GM21526 (cell line): ENCODE data around the gene TLK2.
"Not testable (repeated sequence)": the region's sequence is repeated elsewhere in the genome, so short reads cannot be mapped to it uniquely, and the experiment has no call there.

ENCODE experiments used
- ATAC-seq: cut with Tn5 transposase; IDR thresholded peaks from one replicate; pipeline ENCODE4 v1.9.1; 2021; ENCODE audit warnings: moderate library complexity; ENCODE audit not compliant: unreplicated experiment, low FRiP score

The TLK2 gene

GRCh38 chr17:62552851-62553659 is 74.4 kb downstream of the TLK2 start:
- ATAC-seq: peak; percentile 72

- ATAC-seq: not testable (repeated sequence)
Measured at GRCh38 chr17:62557532-62557931, 78.9 kb downstream of the TLK2 start.

- ATAC-seq: not testable (repeated sequence)
Measured at GRCh38 chr17:62558941-62559340, 80.3 kb downstream of the TLK2 start.

- ATAC-seq: not testable (repeated sequence)
Measured at GRCh38 chr17:62560971-62561370, 82.3 kb downstream of the TLK2 start.

- no peak for ATAC-seq
Measured at GRCh38 chr17:62562656-62563055, 84.0 kb downstream of the TLK2 start.

GRCh38 chr17:62565817-62566216 is 87.2 kb downstream of the TLK2 start:
- ATAC-seq: no peak

GRCh38 chr17:62566996-62567578 is 88.5 kb downstream of the TLK2 start:
- no peak for ATAC-seq

GRCh38 chr17:62572488-62572887 is 93.9 kb downstream of the TLK2 start:
- ATAC-seq: no peak

GRCh38 chr17:62572888-62573401 is 94.3 kb downstream of the TLK2 start:
- ATAC-seq: no peak

GRCh38 chr17:62573480-62574117 is 95.0 kb downstream of the TLK2 start:
- no peak for ATAC-seq

GRCh38 chr17:62576382-62576781 is 97.8 kb downstream of the TLK2 start:
- no peak for ATAC-seq

GRCh38 chr17:62578757-62579487 is 100.3 kb downstream of the TLK2 start:
- ATAC-seq: no peak

- no peak for ATAC-seq
Measured at GRCh38 chr17:62580947-62581346, 102.3 kb downstream of the TLK2 start.

GRCh38 chr17:62581764-62582163 is 103.1 kb downstream of the TLK2 start:
- ATAC-seq: no peak

GRCh38 chr17:62587554-62587953 is 108.9 kb downstream of the TLK2 start:
- ATAC-seq: no peak

GRCh38 chr17:62588109-62588508 is 109.5 kb downstream of the TLK2 start:
- ATAC-seq: no peak

- ATAC-seq: no peak
Measured at GRCh38 chr17:62591333-62591732, 112.7 kb downstream of the TLK2 start.

- not testable (repeated sequence) for ATAC-seq
Measured at GRCh38 chr17:62591822-62592221, 113.2 kb downstream of the TLK2 start.

GRCh38 chr17:62592341-62593099 is 113.9 kb downstream of the TLK2 start:
- ATAC-seq: no peak

- ATAC-seq: no peak
Measured at GRCh38 chr17:62595484-62595883, 116.9 kb downstream of the TLK2 start.
